ENCODE results near the gene CDC42BPB. TPM values are rescaled to one million over a fixed set of nuclear protein-coding genes. Genes with fewer than 3 reads are reported as not detected.

Gene CDC42BPB
- total and polyA plus RNA-seq, 2 of the 4 experiments (the other 2 are of a cell fraction): 49.1 to 81.4 TPM

DNA sequence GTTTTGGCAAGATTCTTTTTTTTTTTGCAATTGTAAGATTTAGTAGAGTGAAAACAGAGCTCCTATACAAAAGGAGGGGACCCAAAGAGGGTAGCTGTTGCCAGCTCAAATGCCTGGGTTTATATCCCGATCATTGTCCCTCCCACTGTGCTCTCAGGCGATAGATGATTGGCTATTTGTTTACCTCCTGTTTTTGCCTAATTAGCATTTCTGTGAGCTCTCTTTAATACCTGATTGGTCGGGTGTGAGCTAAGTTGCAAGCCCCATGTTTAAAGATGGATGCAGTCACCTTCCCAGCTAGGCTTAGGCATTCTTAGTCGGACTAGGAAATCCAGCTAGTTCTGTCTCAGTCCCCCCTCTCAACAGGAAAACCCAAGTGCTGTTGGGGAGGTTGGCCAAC lies 39.0 kb upstream of the CDC42BPB start:
- Histone ChIP-seq H2BK15ac (ENCODE audit: low read depth, low read length) (no peak overlapping the region), H4K8ac (ENCODE audit: low read depth in 2 of 2, low read length in 2 of 2) (no peak overlapping the region), H4K20me1 (ENCODE audit: insufficient read depth, low read length) (no peaks in the 10 kb centered on the region; the same call in 1 of the 2 replicates), H3K9me1 (ENCODE audit: insufficient read depth, low read length) (no peaks in the 10 kb centered on the region), H2BK120ac (ENCODE audit: low read depth, low read length) (no peak overlapping the region), H3K18ac (ENCODE audit: low read depth, low read length) (no peak overlapping the region), H2AFZ (replicated peaks; ENCODE audit: low read length, poor library complexity) (no peak overlapping the region), H3K4me1 (ENCODE audit: control insufficient read depth, insufficient read depth, low read length) (peaks cover 6% of the 10 kb centered on the region), H2BK20ac (ENCODE audit: low read depth, low read length) (no peak overlapping the region), H3K14ac (replicated peaks; ENCODE audit: low read depth, low read length) (no peak overlapping the region), H3K79me1 (ENCODE audit: low read depth in 1 of 2, low read length in 2 of 2) (no peaks in the 10 kb centered on the region), H3K9me3 (ENCODE audit: control insufficient read depth, insufficient read depth, low read length) (no peaks in the 10 kb centered on the region; the same call in 1 of the 2 replicates), H3K4me3 (ENCODE audit: insufficient read depth, low read depth, low read length) (no peak overlapping the region), H2AK9ac (replicated peaks; ENCODE audit: low read depth, low read length, poor library complexity) (no peak overlapping the region), H2BK5ac (ENCODE audit: low read depth, low read length, poor library complexity, severe bottlenecking) (no peak overlapping the region), H3K9ac (ENCODE audit: low read depth, low read length) (no peak overlapping the region), H3K23ac (ENCODE audit: low read depth, low read length) (no peak overlapping the region), H3K36me3 (ENCODE audit: control insufficient read depth, insufficient read depth, low read length) (no peaks in the 10 kb centered on the region), H4K5ac (ENCODE audit: low read depth, low read length) (no peak overlapping the region), H3K27me3 (ENCODE audit: control insufficient read depth, insufficient read depth, low read length) (peaks cover 32% of the 10 kb centered on the region), H3K56ac (ENCODE audit: extremely low read depth, insufficient read depth, low read length) (no peak overlapping the region), H2AK5ac (ENCODE audit: low read depth, low read length) (no peak overlapping the region), H3K4me2 (ENCODE audit: low read depth, low read length) (no peak overlapping the region), H3K27ac (ENCODE audit: insufficient read depth, low read length) (no peak overlapping the region), H3K4ac (ENCODE audit: low read depth, low read length) (no peak overlapping the region), H4K91ac (ENCODE audit: insufficient read depth, low read depth, low read length) (no peak overlapping the region)
- POLR2A ChIA-PET (ENCODE audit: unreplicated experiment): interaction anchor here (0.6 kb wide), 1 partner anchor 238 kb away, joined by 4 read pairs; the partner anchor contains the start of gene EIF5
- no TSS peak for BruUV-seq (replicated peaks)
- dilution Hi-C loops (cut with HindIII; ENCODE audit: low sequenced_read_pairs, unreplicated experiment) (no loop called here), intact Hi-C loops (cut with micrococcal nuclease) (no loop called here), in situ Hi-C loops (cut with MboI; ENCODE audit: low sequenced_read_pairs) (no loop called here)
- CTCF ChIA-PET: interaction anchor here (0.7 to 1.8 kb wide), 3 partner anchors 8 to 58 kb away, joined by 3 to 8 read pairs (median 4); no protein-coding TSS in a partner anchor
- no CpG with 5 or more reads among the region's 4 CpGs for WGBS, 2 experiments (ENCODE audit: extremely low coverage in 2 of 2, insufficient read length in 1 of 2)
- TF ChIP-seq SMC3 (IDR thresholded peaks at IDR 0.05; ENCODE audit: low read depth, low read length) (no peak), MXI1 (IDR thresholded peaks at IDR 0.05; ENCODE audit: borderline replicate concordance, low read depth, low read length) (no peak), POLR2A (IDR thresholded peaks at IDR 0.05; ENCODE audit: low read depth, low read length) (no peak), NFE2L2 (IDR thresholded peaks at IDR 0.05; ENCODE audit: low read depth, low read length) (no peak), BHLHE40 (IDR thresholded peaks at IDR 0.05; ENCODE audit: low read depth, low read length) (no peak), FOS (IDR thresholded peaks at IDR 0.05; ENCODE audit: low read depth, low read length) (no peak), RAD21 (IDR thresholded peaks at IDR 0.05; ENCODE audit: low read length) (no peak), CHD1 (IDR thresholded peaks at IDR 0.05; ENCODE audit: low read depth, low read length) (no peak)
- ATAC-seq (ENCODE audit: low read depth) (no peak), DNase-seq (no peak)
